Caco-2 (cell line): ENCODE results near the gene TARBP1. TPM values are rescaled to one million over a fixed set of nuclear protein-coding genes. Genes with fewer than 3 reads are reported as not detected.

ENCODE experiments used
- Bru-seq: library from RNA; stranded (reverse); fragments of 400-500 nt; gene quantifications from one replicate; lab custom pipeline; 2021; lab: Mats Ljungman, UMichigan
- BruChase-seq, 2 experiments: library from RNA; stranded (reverse); fragments of 400-500 nt; gene quantifications; one replicate each; lab custom pipeline; 2021; lab: Mats Ljungman, UMichigan
- BruUV-seq: library from RNA; stranded (reverse); fragments of 400-500 nt; replicated peaks from 2 replicates; lab custom pipeline; 2021; lab: Mats Ljungman, UMichigan
- CTCF ChIA-PET: fragments of 300-600 bp; sonication (Branson Sonifier 250); formaldehyde crosslinking; loops from one replicate; lab custom pipeline; 2022; ENCODE audit warnings: antibody characterized with exemption; lab: Charles Lee
- POLR2A ChIA-PET: fragments of 300-600 bp; sonication (Branson Sonifier 250); formaldehyde crosslinking; loops from one replicate; lab custom pipeline; 2022; ENCODE audit warnings: antibody characterized with exemption; lab: Charles Lee
- DNase-seq, 2 experiments: peaks; one replicate each; pipeline versions ENCODE4 v3.0.0 to v3.0.0-alpha.2; 2020 to 2022
- H3K27me3 ChIP-seq: replicated peaks from 2 replicates; pipeline ENCODE4 v1.6.0; 2011; ENCODE audit warnings: low read length; ENCODE audit not compliant: control insufficient read depth, insufficient read depth
- H3K36me3 ChIP-seq: 2 replicates; pipeline ENCODE4 v1.5.1; 2011; ENCODE audit warnings: low read length; ENCODE audit not compliant: control insufficient read depth, insufficient read depth
- H3K4me1 ChIP-seq: fragments of 250-450 bp; sonication (Bioruptor Pico); 2 replicates; pipeline ENCODE4 v1.5.1; 2020; ENCODE audit warnings: mild to moderate bottlenecking
- H3K4me3 ChIP-seq: 2 replicates; pipeline ENCODE4 v1.5.1; 2011; ENCODE audit warnings: low read depth, mild to moderate bottlenecking, control low read depth, low read length
- H3K9me3 ChIP-seq: fragments of 250-450 bp; sonication (Bioruptor Pico); 2 replicates; pipeline ENCODE4 v1.5.1; 2020; ENCODE audit warnings: mild to moderate bottlenecking, moderate library complexity
- H3K27ac Mint-ChIP-seq: one replicate; pipeline ENCODE4 v1.8.0; 2022; ENCODE audit warnings: mixed read lengths; ENCODE audit not compliant: unreplicated experiment
- H3K27me3 Mint-ChIP-seq: one replicate; pipeline ENCODE4 v1.8.0; 2022; ENCODE audit warnings: mixed read lengths; ENCODE audit not compliant: insufficient read depth, unreplicated experiment
- H3K36me3 Mint-ChIP-seq: one replicate; pipeline ENCODE4 v1.8.0; 2022; ENCODE audit warnings: mild to moderate bottlenecking, mixed read lengths; ENCODE audit not compliant: insufficient read depth, unreplicated experiment
- H3K4me1 Mint-ChIP-seq: one replicate; pipeline ENCODE4 v1.8.0; 2022; ENCODE audit warnings: low read depth, mixed read lengths; ENCODE audit not compliant: unreplicated experiment
- H3K4me3 Mint-ChIP-seq: one replicate; pipeline ENCODE4 v1.8.0; 2022; ENCODE audit warnings: mild to moderate bottlenecking, moderate library complexity, mixed read lengths; ENCODE audit not compliant: unreplicated experiment
- H3K9me3 Mint-ChIP-seq: one replicate; pipeline ENCODE4 v1.8.0; 2022; ENCODE audit warnings: mixed read lengths; ENCODE audit not compliant: unreplicated experiment
- CTCF ChIP-seq, 2 experiments: fragments of 200-600 bp in 1 of 2; IDR thresholded peaks; 1 replicate in 1 of 2; 2 replicates in 1 of 2; pipeline versions ENCODE4 v1.5.1 to v1.8.0; 2011 to 2022; ENCODE audit warnings: antibody characterized with exemption in 1 of 2, control low read depth in 1 of 2, inconsistent platforms in 1 of 2, low read depth in 1 of 2, low read length in 1 of 2, mild to moderate bottlenecking in 1 of 2, moderate library complexity in 1 of 2; ENCODE audit not compliant: insufficient read depth in 1 of 2, severe bottlenecking in 1 of 2, unreplicated experiment in 1 of 2
- intact Hi-C: fragments of 100-400 bp; cut with micrococcal nuclease; formaldehyde crosslinking; loops from one replicate; pipeline ENCODE4 v1.10.0; 2022; ENCODE audit not compliant: unreplicated experiment
- long read RNA-seq: library from polyadenylated mRNA; stranded (forward); transcript quantifications from one replicate; pipeline ENCODE4 v2.0.0, GENCODE V29; 2022
- total RNA-seq: library from RNA; stranded (reverse); gene quantifications from 2 replicates; pipeline ENCODE4 v1.2.3, GENCODE V29; 2022

TARBP1 gene, protein sequence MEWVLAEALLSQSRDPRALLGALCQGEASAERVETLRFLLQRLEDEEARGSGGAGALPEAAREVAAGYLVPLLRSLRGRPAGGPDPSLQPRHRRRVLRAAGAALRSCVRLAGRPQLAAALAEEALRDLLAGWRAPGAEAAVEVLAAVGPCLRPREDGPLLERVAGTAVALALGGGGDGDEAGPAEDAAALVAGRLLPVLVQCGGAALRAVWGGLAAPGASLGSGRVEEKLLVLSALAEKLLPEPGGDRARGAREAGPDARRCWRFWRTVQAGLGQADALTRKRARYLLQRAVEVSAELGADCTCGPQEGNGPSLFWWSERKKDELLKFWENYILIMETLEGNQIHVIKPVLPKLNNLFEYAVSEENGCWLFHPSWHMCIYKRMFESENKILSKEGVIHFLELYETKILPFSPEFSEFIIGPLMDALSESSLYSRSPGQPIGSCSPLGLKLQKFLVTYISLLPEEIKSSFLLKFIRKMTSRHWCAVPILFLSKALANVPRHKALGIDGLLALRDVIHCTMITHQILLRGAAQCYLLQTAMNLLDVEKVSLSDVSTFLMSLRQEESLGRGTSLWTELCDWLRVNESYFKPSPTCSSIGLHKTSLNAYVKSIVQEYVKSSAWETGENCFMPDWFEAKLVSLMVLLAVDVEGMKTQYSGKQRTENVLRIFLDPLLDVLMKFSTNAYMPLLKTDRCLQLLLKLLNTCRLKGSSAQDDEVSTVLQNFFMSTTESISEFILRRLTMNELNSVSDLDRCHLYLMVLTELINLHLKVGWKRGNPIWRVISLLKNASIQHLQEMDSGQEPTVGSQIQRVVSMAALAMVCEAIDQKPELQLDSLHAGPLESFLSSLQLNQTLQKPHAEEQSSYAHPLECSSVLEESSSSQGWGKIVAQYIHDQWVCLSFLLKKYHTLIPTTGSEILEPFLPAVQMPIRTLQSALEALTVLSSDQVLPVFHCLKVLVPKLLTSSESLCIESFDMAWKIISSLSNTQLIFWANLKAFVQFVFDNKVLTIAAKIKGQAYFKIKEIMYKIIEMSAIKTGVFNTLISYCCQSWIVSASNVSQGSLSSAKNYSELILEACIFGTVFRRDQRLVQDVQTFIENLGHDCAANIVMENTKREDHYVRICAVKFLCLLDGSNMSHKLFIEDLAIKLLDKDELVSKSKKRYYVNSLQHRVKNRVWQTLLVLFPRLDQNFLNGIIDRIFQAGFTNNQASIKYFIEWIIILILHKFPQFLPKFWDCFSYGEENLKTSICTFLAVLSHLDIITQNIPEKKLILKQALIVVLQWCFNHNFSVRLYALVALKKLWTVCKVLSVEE (N-terminal part only)
- 33.8 and 37.0 TPM in 2 replicates for total RNA-seq
- Bru-seq, nascent RNA, result percentile 80 among the genes with signal in this experiment
- percentile 81 among the genes with signal in this experiment for BruChase-seq, experiment 1, labeled RNA remaining after a 2-hour chase
- BruChase-seq, experiment 2, labeled RNA remaining after a 6-hour chase, result percentile 78 among the genes with signal in this experiment
- long read RNA-seq, full-length matches to known transcripts, result 6 of 17 reads
- long read RNA-seq, partial matches to known transcripts, result 4 of 17 reads
- long read RNA-seq, other reads (novel, unspliced or antisense), result 7 of 17 reads

- H3K36me3 ChIP-seq, result no peaks in the 10 kb centered on the region
- H3K27me3 Mint-ChIP-seq, result peaks cover 6% of the 10 kb centered on the region
- peak; percentile 65 to 85 for DNase-seq
- BruUV-seq, result no TSS peak
- no peaks in the 10 kb centered on the region for H3K9me3 ChIP-seq
- peak within 1 kb of the TSS; percentile 91 for H3K4me3 ChIP-seq
- H3K27ac Mint-ChIP-seq, result peak within 1 kb of the TSS; percentile 62
- intact Hi-C loops, result loop anchor here (2.0 kb wide), 1 partner anchor 106 kb away; the partner anchor contains the start of gene COA6
- H3K27me3 ChIP-seq, result no peaks in the 10 kb centered on the region
- H3K4me1 Mint-ChIP-seq, result peaks cover 8% of the 10 kb centered on the region
- no peaks in the 10 kb centered on the region for H3K9me3 Mint-ChIP-seq
- H3K4me3 Mint-ChIP-seq, result peak within 1 kb of the TSS; percentile 76
- CTCF ChIA-PET, result interaction anchor here (0.6 to 1.0 kb wide), 3 partner anchors 21 to 369 kb away, joined by 3 read pairs; no protein-coding TSS in a partner anchor
- H3K4me1 ChIP-seq, result no peaks in the 10 kb centered on the region
- peak; percentile 6 to 7 for TF ChIP-seq CTCF (IDR thresholded peaks at IDR 0.05; ENCODE audit: insufficient read depth in 1 of 2, low read depth in 1 of 2, low read length in 1 of 2, severe bottlenecking in 1 of 2, unreplicated experiment in 1 of 2)
- POLR2A ChIA-PET, result interaction anchor here (0.6 to 1.0 kb wide), 2 partner anchors 105 to 615 kb away, joined by 3 to 6 read pairs; partner anchors contain the start of gene COA6
- peaks cover 5% of the 10 kb centered on the region for H3K36me3 Mint-ChIP-seq
Measured at GRCh38 chr1:234478481-234479309, at the start of gene TARBP1. TSS of gene TARBP1 (minus strand) at chr1:234479179. CDS start at chr1:234479103, 76 bp downstream.

GRCh38 chr1:234528074-234528865 is 49.3 kb upstream of the TARBP1 start:
- Histone ChIP-seq H3K36me3 (no peaks in the 10 kb centered on the region), H3K4me3 (no peak overlapping the region), H3K27me3 (no peaks in the 10 kb centered on the region), H3K9me3 (no peaks in the 10 kb centered on the region), H3K4me1 (peaks cover 18% of the 10 kb centered on the region)
- TF ChIP-seq CTCF (IDR thresholded peaks at IDR 0.05; ENCODE audit: insufficient read depth in 1 of 2, low read depth in 1 of 2, low read length in 1 of 2, severe bottlenecking in 1 of 2, unreplicated experiment in 1 of 2), result no peak
- Mint-ChIP-seq H3K27me3 (no peaks in the 10 kb centered on the region), H3K4me1 (peaks cover 27% of the 10 kb centered on the region), H3K4me3 (no peak overlapping the region), H3K36me3 (no peaks in the 10 kb centered on the region), H3K9me3 (no peaks in the 10 kb centered on the region), H3K27ac (no peak overlapping the region)
- BruUV-seq, result no TSS peak
- ChIA-PET CTCF (no interaction called here), POLR2A (no interaction called here)
- intact Hi-C loops, result no loop called here
- no peak for DNase-seq
